GM21515 (cell line): ENCODE results near the gene WNT3A.

Source experiments
- ATAC-seq: cut with Tn5 transposase; IDR thresholded peaks from one replicate; pipeline ENCODE4 v1.9.1; 2021; ENCODE audit not compliant: unreplicated experiment

WNT3A gene

DNA sequence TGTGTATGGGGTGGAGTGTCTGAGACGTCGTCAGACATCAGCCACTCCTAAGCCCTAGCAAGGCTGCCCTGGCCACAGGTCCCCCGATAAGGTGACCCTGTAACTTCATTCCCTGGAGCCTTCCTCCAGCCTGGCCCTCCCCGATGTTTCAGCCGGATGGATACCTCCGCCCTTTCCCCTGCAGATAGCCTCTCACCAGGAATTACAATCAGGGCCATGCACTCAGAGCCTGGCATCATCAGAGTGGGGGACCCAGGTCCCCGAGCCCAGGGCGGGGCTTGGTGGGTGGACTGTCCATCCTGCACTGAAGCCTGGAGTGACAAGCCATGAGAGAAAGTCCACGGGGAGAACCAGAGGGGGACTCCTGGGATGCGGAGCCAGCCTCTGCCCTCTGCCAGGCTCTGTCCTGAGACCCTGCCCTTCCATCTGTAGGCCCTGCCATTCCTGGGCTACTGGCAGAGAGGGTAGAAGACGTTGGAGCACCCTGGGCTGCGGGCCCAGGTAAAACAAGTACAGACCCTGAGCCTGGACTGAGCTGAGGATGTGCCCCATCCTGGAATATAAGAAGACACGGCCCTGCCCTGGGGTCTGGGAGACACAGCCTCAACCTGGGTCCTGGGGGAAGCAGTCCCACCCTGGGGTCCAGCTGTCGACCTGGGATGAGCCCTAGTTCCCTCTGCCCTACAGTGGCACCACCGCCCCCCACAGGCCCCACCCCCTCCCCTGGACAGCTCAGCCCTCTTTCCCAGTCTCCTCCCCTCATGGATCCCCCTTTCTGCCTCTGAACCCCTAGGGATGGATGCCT, 58.9 kb downstream of the WNT3A start:
- ATAC-seq: no peak

DNA sequence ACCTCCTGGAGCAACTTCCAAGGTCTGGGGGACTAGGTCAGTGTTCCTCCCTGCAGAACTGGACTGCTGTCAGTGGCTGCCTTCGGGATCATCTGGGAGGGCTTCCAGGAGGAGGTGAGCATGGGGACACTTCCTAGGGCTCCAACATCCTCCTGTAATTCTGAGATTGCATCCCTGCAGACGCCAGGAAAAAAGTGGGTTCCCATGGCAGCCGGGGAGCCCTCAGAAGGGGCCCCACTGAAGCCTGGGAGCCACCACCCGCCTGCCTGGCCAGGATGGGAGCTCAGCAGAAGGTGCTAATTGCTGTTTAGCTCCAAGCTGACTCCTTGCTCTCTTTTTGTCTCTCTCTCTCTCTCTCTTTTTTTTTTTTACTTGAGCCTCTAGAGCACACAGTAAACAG, 59.6 kb downstream of the WNT3A start:
- ATAC-seq: no peak

- ATAC-seq: no peak
Observed at GRCh38 chr1:228066891-228067654, 60.3 kb downstream of the WNT3A start.

DNA sequence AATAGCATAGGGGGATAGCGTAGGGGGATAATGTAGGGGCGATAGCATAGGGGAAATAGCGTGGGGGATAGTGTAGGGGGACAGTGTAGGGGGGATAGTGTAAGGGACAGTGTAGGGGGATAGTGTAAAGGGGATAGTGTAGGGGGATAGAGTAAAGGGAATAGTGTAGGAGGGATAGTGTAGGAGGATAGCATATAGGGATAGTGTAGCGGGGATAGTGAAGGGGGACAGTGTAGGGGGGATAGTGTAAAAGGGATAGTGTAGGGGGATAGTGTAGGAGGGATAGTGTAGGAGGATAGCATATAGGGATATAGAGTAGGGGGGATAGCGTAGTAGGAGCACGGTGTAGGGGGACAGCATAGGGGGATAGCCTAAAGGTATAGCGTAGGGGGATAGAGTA, 61.6 kb downstream of the WNT3A start:
- ATAC-seq: no peak

DNA sequence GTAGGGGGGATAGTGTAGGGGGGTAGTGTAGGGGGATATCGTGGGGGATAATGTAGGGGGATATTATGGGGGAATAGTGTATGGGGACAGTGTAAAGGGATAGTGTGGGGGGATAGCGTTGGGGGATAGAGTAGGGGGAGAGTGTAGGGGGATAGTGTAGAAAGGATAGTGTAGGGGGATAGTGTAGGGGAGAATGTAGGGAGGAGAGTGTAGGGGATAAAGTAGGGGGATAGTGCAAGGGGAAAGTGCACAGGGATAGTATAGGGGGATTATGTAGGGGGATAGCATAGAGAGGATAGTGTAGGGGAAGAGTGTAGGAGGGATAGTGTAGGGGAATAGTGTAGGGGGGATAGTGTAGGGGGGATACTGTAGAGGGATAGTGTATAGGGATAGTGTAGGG, 63.4 kb downstream of the WNT3A start:
- ATAC-seq: no peak

DNA sequence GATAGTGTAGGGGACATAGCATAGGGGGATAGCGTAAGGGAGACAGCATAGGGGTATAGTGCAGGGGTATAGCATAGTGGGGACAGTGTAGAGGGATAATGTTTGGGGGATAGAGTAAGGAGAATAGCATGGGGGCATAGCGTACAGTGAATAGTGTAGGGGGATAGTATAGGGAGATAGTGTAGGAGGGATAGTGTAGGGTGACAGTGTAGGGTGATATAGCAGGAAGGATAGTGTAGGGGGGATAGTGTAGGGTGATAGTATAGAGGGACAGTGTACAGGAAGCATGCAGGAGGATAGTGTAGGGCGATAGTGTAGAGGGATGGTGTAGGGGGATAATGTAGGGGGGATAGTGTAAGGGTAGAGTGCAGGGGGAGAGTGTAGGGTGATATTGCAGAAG, 64.1 kb downstream of the WNT3A start:
- no peak for ATAC-seq

GRCh38 chr1:228071839-228072657, 65.2 kb downstream of the WNT3A start:
- no peak for ATAC-seq

DNA sequence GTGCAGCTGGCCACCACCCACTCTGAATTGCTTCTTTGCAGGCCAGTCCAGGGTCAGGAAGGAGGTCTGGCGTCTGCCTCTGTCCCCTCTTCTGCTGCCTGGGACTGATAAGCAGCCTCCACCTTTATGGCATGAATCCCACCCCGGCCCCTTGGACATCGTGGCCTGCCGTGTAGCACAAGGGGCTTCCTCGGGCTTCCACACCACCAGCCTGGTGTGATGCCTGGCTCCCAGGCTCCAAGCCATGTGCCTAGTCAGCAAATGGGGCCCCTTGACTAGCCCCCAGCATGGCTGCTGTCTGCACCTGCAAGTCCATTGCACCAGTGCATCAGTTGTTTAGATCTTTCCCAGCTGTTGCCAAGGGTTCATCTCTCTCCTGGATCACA, 65.9 kb downstream of the WNT3A start:
- no peak for ATAC-seq

- ATAC-seq: no peak
Observed at GRCh38 chr1:228073061-228073856, 66.5 kb downstream of the WNT3A start.

GRCh38 chr1:228073857-228074545, 67.2 kb downstream of the WNT3A start:
- no peak for ATAC-seq

DNA sequence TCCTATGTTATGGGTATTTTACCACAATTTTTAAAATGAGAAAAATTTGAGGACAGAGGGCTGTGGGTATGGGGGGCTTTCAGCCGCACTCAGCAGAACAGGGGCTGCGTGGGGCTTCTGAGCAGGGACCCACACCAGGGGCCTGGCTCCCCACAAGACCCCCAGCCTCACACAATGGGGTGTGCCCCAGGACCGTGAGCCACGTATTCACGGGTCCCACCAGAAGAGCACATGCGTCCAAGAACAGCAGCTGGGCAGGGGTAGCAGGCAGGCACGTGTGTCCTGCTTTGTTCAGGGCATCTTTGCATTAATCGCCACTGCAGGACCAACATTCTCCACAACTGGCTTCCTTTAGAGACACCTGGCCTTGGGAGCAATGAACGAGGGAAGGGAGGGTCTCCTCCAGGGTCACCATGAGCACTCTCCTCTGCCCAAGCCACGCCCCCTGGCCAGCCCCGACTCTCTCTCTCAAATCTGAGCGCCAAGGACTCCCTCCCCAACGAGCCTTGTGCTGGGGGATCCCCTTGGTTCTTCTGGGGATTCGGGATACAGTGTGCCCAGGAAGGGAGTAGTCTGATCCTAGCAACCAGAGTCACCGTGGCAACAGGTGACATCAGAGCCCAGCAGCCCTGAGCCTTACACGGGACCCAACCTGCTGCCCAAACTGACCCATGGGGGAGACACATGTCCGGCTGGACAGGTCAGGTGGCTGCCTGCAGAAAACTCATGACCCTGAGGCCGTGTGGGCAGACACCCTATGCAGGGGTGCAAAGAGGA, 68.3 kb downstream of the WNT3A start:
- no peak for ATAC-seq

- no peak for ATAC-seq
Observed at GRCh38 chr1:228075801-228076271, 69.0 kb downstream of the WNT3A start.

DNA sequence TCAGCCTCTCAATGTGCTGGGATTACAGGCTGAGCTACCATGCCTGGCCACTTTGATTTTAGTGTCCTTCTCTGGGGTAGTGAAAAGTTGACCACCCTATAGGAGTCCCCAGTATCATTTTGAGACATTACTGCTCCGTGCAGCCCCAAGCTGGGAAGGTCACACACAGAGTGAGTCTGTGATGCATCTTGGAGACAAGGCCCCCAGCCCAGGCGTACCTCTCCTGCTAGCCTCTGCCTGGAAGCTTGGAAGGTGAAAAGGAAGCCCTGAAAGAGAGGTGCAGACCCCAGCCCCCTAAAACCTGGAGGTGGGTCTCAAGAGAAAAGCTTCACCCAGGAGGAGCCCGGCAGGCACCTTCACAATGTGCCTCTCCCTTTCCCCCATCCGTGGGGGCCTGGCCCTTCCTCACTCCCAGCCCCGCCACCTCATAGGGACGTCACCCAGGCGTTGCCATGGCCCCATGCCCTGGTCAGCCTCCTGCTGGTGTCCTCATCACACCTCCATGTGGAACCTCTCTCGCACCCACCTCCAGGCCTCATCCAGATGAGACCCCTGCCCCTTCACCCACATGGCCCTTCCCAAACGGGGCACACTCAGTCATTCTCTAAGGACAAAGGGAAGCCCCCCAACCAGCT, 70.1 kb downstream of the WNT3A start:
- ATAC-seq: no peak

GRCh38 chr1:228077565-228078330, 71.0 kb downstream of the WNT3A start:
- ATAC-seq: no peak

- ATAC-seq: no peak
Observed at GRCh38 chr1:228079013-228079412, 72.2 kb downstream of the WNT3A start.

DNA sequence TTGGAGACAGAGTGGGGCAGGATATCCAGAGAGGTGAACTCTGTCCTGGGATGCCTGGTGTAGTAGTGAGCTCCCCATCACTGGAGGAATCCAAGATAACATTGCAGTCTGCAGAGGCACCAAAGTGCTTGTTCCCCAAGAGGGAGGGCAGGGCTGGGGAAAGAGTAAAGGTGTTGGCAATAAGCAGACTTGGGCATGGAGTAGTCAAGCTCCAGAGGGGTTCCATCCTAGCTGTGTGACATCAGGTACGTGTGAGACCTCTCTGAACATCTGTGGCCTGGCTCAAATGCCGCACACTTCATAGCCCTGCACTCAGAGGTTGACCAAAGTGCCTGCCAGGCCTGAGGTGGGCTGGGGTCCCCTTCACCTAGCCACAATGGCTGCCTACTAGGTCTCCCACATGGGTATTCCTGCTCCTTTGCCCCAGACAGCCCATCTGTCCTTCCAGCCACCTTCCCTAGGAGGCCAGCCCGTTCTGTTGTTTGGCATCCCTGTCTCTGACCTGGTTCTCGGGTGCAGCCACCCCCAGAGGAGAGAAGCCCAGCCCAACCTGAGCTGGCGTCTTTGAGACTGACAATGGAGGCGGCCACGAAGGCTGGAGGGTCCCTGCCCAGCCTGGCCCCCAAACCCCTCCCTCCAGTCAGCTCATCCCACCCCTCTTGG, 72.9 kb downstream of the WNT3A start:
- no peak for ATAC-seq

GRCh38 chr1:228081144-228081543, 74.3 kb downstream of the WNT3A start:
- ATAC-seq: no peak
